NCI-H1694 (cell line): Measurements from ENCODE around the gene MYO7B.

Experiments used
- DNase-seq: peaks from one replicate; lab custom pipeline; 2025; lab: John Stamatoyannopoulos, UW

MYO7B gene

DNA sequence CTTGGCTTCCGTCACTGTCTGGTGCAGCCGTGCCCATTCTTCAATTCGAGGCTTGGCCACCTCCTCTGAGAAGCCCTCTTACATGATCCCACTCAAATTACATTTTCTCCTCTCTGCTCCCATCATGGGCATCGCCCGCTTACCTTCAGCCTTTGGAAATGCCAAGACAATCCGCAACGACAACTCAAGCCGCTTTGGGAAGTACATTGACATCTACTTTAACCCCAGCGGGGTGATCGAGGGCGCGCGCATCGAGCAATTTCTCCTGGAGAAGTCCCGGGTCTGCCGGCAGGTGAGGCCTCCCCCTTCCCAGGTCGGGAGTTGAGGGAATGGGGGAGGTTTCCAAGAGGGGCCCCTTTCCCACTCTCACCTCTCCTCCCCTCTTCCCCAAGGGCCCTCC is 38.3 kb downstream of the MYO7B start:
- no peak for DNase-seq

DNA sequence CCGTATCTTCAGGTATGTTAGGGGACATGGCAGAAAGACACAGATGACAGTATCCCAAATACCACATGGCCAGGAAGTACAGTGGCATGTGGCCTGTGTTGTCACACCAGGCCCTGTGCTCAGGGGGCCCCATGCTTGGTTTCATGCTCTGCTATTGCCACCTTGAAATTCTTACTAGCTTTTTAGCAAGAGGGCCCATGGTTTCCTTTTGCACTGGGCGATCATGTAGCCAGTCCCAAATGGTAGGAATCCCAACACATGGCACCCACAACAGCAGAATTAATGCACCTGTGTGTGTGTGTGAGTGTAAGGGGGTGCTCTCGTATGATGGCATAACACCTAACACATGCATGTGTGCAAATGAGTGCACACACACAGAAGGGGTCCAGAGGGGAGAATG is 39.2 kb downstream of the MYO7B start:
- DNase-seq: no peak

DNA sequence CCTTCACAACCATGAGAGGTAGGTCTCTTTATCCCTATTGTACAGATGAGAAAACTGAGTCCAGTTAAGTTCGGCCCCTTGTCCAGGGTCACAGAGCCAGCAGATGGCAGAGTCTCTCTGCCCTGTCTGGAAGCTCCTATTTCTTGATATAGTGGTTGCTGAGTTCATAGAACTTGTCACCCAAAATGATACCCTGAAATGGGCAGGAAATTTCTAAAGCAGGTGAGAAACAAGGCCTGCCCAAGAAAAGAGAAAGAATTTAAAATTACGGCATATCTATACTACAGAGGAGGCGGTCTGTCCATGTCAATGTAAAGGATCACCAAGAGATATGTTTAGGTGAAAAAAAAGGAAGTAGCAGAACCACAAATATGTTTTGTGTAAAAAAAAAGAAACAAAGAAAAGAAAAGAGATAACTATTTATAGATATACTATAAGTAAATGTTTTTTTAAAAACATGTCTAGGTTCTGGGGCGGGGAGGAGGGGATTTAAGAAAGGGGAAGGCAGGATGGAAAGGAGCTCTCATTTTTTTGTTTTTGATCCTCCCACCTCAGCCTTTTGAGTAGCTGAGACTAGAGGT is 39.8 kb downstream of the MYO7B start:
- no peak for DNase-seq

DNA sequence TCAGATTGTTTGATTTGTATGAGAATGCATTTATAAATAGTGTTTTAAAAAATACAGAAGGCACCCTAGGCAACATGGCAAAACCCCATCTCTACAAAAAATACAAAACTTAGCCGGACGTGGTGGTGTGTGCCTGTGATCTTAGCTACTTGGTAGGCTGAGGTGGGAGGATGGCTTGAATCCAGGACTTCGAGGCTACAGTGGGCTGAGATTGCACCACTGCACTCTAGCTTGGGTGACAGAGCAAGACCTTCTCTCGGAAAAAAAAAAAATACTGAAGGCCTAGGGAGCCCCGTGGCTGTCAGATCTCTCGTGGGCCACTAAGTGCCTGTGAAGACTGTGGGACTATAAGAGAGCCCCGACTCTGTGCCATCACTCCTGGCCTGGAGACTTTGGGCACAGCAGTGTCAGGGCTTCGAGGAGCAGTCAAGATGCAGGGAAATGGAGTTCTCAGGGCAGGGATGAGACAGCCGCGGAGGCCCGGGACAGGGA is 40.5 kb downstream of the MYO7B start:
- no peak for DNase-seq

DNA sequence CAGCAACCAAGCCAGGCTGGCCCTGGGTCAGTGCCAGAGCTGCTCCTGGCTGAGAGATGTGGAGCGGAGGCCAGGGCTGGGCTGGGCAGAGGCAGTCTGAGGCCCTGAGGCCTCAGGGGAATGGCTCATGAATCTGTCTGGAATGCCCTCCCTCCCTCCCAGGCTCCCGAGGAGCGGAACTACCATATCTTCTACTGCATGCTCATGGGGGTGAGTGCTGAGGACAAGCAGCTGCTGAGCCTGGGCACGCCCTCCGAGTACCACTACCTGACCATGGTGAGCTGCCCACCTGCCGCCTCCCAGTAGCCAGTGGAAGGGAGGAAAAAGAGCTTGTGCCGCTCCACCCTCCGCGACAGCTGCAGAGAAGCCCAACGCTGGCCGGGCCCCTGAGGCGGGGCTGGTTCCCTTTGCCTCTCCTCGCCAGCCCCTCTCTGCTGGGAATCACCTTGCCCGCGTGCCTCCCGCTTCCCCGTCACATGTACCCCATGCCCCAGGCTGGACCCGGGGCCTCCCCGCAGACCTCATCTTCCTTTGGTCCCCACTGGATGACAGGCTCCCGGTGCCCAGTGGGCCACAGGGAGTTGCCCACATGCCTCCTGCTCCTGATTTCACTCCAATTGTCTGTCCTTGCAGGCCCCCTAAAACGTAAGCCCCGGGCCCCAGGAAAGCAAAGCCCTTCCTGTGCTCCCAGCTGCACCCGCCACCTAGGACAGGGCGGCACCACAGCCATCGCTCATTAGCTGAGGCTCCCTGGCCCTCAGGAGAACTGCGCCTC is 41.1 kb downstream of the MYO7B start:
- no peak for DNase-seq

DNA sequence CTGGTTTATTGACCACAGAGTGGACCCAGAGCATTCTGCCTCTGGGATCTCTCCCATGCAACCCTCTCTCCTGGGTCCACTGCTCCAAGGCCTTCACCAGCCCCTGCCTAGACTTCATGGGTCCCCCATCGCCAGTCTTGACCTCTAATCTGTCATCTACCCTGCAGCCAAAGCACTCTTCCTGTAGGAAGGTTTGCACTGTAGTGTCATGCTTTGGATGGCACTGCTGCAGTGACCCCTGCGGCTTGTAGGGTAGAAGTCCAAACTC is 41.7 kb downstream of the MYO7B start:
- no peak for DNase-seq

DNA sequence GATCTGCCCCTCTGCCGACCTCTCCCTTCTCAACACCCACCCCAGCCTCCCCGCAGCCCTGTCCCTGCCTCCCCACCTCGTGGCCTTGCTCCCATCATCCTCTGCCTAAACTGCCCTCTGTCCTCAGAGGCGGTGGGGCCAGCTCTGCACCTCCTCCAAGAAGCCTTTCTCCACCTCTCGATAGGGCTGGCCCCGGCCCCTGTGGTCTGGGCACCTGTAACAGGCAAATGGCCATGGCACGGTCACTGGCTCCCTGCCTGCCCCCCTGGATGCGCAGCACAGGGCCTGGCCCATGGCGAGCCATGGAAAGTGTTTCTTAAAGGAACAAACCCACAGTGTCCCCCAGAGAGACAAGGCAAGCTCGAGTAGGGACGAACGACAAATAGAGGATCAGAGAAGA is 42.0 kb downstream of the MYO7B start:
- DNase-seq: no peak

DNA sequence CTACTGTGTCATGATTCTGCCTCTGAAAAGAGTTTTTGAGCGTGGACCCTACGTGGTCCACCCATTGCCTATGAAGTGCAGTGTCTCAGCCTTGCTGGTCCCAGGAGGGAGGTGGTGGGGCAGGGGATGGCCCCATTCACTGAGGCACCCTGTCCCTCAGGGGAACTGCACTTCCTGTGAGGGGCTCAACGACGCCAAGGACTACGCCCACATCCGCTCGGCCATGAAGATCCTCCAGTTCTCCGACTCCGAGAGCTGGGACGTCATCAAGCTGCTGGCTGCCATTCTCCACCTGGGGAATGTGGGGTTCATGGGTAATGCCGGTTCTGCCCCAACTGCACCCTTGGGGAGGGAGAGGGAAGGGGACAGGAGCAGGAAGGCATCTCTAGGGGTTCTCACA is 42.5 kb downstream of the MYO7B start:
- DNase-seq: no peak

DNA sequence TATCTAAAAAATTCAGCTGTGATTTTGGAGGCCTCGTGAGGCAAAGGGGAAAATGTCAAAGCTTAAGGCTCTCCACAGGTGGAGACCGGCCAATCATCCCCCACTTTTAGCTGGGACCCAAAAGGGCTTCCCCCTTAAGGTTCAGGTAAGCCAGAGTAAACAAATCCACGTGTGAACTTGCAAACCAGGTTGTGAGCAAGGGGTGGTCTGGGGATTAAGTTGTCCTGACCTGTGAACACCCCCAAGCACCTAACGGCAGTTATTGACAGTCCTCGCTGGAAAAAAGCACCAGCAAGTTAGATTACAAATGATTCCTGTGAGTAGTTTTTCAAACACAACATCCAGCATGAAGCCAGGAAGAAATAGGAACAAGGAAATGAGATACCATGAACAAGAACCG is 42.9 kb downstream of the MYO7B start:
- no peak for DNase-seq

DNA sequence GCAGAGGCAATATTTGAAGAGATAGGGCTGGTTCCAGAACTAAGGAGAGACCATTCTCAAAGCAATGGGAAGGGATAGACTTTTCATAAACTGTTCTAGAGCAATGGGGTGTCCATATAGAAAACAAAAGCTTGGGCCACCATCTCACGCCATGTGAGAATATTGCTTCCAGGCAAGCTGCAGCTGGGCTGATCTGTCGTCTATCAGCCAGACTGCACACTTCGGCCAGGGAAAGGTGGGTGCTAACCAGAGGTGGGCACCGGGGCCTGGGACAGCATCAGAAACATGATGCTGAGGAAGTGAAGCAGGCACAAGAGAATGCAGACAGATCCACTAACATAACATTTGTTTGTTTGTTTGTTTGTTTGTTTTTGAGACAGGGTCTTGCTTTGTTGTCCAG is 43.7 kb downstream of the MYO7B start:
- DNase-seq: no peak

DNA sequence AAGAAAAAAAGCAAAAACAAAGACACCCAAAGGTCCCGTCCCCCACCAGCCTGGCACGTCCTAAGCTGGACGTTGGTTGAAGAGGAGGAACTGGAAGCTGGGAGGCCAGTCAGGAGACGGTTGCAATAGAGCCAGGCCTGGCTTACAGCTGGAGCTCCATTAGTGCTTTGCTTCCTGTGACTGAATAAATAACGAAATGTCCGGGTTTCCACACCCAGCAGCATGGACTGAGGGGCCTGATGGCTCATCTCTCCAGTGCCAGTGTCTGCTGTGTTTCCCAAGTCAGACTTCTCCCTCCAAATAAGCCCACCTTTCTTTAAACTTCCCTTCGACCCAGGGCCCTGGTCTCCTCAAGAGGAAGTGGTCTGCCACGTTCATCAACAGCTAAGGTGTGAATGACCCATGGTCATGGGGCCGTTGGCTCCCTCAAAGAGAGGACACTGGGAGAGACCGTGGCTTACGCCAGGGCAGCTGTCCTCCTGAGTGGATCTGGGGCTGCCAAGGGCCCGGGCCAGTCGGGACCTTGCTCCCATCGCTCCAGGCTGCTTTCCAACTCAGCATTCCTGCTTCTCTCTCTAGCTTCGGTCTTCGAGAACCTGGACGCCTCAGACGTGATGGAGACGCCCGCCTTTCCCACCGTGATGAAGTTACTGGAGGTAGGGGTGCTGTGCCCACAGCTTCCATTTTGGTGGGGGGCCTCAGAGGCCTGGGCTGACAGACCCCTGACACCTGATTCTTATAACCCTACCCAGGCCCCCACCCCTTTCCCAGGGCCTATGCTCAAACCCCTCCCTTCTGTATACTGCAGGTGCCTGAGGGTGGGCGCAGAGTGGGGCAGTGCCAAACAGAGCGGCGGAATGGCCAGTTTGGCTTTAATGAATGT is 44.9 kb downstream of the MYO7B start:
- DNase-seq: no peak

DNA sequence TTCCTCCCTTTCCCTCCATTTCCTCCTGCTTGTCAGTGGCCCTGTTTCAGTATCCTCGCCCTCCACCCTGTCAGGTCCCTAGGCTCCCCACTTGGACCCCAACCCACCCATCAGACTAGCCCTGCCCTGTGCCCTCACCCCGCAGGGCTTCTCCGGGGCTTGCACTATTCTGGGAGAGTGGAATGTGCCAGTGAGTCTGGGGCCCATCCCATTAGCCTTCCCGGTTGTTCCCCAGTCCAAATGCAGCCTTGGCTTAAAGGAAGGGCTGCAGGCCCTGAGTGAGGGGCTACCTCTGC is 45.5 kb downstream of the MYO7B start:
- DNase-seq: no peak

DNA sequence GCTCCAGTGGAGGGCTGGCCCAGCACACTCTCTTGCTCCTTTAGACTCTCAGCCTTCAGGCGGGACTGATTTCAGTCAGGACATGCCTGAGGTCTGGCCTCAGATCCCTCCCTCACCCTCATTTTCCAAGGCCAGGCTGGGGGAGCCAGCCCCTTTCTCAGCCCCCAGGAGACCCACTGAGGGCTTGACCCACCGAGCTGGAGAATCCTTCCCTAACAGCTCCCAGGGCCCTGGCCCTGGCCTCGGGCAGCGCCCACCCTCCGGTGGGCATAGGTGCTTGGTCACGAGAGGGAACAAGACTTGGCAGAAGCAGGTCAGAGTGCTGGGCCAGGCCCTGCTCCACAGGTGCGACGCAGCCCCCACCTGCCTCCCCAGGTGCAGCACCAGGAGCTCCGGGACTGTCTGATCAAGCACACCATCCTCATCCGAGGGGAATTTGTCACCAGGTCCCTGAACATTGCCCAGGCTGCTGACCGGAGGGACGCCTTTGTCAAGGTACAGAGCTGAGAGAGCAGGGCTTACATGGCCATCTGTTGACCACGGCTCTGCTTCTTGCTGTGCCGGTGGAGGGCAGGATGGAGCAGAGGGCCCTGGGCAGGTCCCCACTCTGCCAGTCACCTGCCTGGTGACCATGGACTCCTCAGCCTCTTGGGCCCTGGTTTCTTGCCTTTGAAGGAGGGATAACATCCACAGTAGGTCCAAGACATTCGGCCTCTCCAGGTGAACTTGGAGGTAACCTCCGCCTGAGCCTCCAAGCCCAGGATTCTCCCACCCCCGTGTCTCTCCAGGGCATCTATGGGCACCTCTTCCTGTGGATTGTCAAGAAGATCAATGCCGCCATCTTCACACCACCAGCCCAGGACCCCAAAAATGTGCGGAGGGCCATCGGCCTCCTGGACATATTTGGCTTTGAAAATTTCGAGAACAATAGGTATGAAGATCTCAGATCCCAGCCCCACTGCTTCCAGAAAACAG is 46.3 kb downstream of the MYO7B start:
- DNase-seq: no peak

DNA sequence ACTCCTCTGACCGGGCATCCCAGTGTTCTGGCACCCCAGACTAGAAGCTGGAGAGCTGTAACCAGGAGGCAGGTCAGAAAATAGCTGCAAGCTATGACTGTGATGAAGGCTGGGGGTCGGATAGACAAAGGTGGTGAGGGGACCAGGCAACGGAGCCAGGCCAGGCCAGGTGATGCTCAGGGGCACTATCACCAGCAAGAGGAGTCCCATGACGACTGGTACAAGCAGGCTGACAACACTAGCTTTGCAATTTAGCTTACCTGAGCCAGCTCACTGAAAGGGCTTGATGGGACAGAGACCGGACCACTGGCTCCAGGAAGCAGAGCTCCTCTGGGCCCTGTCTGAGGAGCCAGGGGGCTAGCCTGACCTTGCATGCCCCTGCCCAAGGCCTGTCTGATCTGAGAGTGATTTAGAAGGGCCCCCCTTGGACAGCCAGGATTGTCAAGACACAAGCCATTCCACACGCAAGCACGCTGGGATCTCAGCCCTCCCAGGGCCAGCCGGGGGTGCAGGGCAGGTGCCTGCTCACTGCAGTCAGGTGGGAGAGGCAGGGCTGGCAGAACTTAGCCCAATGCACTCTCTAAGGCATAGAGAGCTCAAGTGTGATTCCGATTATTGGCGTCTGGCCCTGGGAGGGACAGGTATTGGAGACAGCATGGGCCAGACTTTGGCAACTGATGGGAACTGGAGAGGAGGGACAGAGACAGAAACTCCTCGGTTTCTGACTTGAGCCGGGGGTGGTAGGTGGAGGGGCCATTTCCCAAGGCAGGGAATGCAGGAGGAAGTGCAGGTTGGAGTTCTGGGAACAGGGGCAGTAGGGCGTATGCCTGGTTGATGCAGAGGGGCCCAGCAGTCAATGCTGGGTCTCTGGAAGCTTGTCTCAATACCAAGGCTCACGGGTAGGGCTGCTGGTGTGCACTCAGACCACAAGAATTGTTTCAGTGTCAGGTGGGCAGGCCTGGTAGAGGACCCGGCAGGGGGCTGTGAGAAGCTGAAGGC is 47.7 kb downstream of the MYO7B start:
- DNase-seq: no peak

DNA sequence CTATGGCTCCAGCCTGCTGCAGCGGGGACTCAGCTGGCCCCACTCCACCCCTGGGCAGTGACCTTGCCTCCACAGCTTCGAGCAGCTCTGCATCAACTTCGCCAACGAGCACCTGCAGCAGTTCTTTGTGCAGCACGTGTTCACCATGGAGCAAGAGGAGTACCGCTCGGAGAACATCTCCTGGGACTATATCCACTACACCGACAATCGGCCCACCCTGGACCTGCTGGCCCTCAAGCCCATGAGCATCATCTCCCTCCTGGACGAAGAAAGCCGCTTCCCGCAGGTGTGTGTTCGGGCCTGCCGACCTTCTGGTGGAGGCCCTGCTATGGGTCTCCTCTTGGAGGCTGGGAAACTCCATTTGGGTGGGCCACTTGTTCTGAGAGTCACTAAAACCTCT is 48.6 kb downstream of the MYO7B start:
- no peak for DNase-seq

DNA sequence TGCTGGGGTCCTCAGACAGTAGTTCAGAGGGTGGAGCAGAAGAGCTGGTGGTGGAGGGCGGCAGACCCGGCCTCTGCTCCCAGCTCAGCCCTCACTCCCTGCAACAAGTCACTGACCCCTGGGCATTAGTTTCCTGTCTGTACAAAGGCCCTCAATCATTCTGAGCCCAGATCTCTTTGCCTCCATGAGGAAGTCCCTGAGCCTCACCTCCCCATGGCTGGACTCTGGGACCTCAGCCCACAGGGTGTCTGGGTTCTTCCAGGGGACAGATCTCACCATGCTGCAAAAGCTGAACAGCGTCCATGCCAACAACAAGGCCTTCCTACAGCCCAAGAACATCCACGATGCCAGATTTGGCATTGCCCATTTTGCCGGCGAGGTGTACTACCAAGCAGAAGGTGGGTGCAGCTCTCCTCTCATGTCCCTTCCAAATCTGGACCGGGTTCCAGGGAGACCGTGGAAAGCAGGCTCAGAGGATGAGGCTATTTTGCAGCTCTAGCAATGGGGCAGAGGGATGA is 49.1 kb downstream of the MYO7B start:
- no peak for DNase-seq

DNA sequence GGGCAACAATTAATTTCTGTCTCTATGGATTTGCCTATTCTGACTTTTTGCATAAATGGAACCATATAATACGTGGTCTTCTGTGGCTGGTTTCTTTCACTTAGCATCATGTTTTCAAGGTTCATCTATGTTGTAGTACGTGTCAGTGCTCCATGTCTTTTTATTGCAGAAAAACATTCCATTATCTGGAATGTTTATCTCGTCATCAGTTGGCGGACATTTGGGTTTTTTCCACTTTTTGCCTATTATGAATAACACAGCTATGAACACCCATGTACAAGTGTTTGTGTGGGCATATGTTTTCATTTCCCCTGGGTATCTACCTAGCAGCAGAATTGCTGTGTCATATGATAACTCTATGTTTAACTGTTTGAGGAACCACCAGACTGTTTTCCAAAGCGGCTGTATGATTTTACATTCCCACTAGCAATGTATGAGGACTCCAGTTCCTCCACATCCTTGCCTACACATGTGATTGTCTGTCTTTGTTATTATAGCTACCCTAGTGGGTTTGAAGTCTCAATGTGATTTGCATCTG is 49.9 kb downstream of the MYO7B start:
- DNase-seq: no peak

DNA sequence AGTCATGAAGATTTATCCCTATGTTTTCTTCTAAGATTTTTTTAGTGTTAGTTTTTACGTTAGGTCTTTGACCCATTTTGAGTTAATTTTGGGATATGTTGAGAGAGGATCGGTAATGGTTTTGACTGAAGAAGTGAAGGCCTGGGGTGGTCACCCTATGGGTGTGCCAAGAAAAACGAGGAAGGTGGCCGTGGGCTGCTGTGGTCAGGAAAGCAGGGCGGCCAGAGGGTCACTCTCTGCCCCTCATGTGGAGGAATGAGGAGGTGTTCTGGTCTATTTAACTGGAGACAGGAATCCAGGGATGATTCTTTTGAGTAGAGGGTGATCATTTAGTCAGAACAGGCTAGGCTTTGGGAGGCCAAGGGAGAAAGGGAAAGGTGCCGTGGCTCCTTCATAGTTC is 50.7 kb downstream of the MYO7B start:
- DNase-seq: no peak

DNA sequence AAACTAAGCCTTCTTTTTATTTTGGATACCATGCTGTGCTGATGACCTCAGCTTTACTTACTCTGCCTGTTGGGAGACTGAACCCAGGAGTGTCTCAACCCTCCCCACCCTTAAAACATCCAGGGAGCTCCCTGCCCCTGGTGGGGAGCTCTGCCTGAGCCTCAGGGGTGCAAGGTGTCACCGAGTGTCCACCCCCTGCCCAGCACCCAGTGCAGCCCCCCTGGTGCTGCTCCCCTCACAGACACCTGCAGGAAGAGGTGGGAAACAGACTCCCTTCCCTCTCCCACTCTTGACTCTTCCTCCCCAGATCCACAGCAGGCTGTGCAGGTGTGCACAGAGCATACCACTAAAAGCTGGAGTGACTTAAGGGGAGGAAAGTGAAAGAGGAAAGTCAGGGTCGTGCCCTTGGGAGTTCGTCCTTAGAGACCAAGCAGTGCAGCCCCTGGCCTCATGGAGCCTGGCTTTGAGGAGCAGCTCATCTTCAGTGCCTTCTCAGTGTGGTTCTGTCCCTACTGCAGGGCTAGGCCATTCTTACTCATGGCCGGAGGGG is 51.3 kb downstream of the MYO7B start:
- DNase-seq: no peak

DNA sequence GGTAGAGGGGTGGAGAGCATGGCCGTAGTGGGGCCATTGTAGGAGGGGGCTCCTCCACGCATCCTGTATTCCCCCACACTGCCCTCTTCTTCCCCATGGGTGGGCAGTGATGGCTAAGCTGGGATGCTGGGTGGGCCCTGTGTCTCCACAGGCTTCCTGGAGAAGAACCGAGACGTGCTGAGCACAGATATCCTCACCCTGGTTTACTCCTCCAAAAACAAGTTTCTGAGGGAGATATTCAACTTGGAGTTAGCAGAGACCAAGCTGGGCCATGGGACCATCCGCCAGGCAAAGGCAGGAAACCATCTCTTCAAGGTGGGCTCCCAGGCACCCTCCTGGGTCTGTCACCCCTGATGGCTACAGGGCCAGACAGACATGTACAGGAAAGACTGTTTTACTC is 52.8 kb downstream of the MYO7B start:
- no peak for DNase-seq
